HS-5 (cell line): ENCODE measurements around the gene GPATCH2.
"Not testable (repeated sequence)": the region's sequence is repeated elsewhere in the genome, so short reads cannot be mapped to it uniquely, and the experiment has no call there.

Source experiments
- DNase-seq: peaks from one replicate; pipeline ENCODE4 v3.0.0-alpha.2; 2012; ENCODE audit warnings: low read depth

Gene GPATCH2

GRCh38 chr1:217630711-217631591, at the start of gene GPATCH2, which contains the start of gene SPATA17:
Gene GPATCH2, minus strand, starts transcription at chr1:217631090. Its CDS starts 119 bp downstream, at chr1:217630971.
Gene SPATA17, plus strand, starts transcription at chr1:217631344. Its CDS starts 35 bp downstream, at chr1:217631379.
- DNase-seq, result peak; percentile 89

DNA sequence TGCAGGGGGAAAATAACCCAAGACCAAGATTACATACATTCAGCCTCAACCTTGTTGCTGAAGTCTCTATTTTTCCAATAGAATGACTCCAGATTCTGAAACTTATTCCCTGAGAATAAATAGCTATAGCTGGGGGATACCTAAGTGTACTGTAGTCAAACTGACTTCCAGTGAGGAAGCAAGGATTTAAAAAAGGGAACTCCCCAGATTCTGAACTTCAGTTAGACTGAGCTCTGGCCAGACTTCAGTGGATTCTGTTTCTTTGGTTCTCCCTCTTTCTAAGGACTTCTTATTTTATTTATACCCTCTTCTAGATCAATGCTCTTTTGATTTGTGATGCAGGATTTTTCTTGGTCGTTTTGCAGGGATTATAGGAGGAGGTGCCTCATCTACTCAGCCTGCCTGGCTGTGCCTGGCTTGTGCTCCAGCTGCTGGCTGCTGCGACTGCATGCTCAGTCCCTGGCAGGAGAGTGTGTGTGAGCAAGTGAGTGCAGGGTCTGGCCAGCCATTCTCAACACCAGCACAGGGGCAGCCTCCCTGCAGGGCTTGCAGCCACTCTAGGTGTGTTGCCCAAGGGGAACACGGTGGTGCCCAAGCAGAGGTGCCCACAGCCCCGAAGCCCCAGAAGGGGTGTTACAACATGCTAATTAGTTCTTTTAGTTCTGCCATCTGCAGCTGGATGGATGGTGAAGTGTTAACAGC, 43.3 kb upstream of the GPATCH2 start:
- no peak for DNase-seq

DNA sequence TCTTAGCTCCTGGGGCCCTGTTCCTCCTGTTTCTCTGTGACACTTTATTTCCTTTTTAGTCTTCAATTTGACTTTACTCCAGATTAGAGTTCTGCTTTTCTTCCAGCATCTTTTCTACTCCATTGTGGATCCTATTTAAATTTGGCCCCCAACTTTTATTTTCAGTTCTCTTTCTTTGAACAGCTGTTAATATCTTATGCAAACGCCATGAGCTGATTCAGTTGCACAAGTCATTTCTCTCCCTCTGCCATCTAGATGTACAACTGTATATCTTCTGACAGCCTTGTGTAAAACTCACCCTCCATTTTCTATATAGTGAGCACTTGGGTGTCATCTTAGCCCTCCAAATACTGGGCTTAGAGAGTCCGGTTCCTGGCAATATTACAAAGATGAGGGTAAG, 42.5 kb upstream of the GPATCH2 start:
- no peak for DNase-seq

GRCh38 chr1:217668351-217668940, 37.6 kb upstream of the GPATCH2 start:
- DNase-seq, result no peak

DNA sequence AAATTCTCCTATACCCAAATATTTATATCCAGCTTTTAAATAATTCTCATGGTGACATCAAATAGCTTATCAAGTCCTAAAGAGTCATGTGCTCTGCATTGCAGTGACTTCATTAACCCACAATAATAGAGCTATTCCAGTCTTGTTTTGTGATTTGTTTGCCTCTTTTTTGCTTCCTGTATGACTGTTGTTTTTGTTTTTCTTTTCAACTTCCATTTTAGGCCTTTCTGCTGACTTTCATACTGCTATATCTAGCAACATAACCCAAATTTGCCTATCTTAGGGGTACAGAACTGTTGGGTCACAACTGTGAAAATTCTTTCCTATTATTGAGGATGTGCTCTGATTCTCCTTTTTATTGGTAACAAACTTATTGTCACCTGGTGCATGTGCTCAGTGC, 30.5 kb upstream of the GPATCH2 start:
- no peak for DNase-seq

DNA sequence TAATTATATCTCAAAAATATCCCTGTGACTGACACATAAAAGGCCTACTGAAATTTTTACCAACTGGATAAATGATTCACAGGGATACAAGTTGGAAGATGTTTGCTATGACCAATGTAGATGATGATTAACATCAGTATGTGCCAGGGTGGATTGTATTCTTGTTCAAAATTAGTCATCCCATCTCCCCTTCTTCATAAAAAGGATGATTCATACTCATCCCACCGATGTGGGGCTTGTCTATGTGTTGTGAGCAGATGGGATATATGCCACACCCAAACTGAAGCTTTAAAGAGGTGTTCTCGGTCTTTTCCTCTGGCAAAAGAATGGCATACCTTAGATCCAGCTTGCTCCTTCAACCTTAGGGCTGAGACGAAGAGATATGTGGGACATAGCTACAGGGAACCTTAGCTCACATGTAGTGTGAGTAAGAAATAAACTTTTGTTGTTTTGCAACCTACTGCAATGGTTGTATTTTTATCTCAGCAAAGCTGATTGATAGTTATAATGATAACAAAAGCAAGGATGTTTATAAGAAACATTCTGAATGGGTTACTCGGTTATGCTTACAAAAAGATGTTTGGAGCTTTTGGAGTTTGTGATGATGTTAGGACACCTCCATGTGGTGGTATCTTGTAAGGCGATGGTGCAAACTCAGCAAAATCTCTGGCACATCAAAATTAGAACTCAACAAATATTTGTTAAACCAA, 29.6 kb upstream of the GPATCH2 start:
- peak; percentile 91 for DNase-seq

- no peak for DNase-seq
Measured at GRCh38 chr1:217650674-217651073, 19.8 kb upstream of the GPATCH2 start.

DNA sequence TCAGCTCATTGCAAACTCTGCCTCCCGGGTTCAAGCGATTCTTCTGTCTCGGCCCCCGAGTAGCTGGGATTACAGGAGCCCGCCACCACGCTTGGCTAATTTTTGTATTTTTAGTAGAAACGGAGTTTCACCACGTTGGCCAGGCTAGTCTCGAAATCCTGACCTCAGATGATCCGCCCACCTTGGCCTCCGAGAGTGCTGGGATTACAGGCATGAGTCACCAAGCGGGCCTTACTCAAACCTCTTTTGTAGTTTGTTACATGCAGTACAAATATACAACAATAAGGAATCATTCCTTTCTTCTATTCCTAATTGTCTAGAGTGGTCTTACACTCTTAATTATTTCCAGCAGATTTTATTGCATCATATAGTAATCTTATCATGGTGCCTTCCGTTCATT, 16.9 kb upstream of the GPATCH2 start:
- no peak for DNase-seq

- DNase-seq, result no peak
Measured at GRCh38 chr1:217642455-217642854, 11.6 kb upstream of the GPATCH2 start.

GRCh38 chr1:217627431-217627830, 3.5 kb downstream of the GPATCH2 start:
- no peak for DNase-seq

DNA sequence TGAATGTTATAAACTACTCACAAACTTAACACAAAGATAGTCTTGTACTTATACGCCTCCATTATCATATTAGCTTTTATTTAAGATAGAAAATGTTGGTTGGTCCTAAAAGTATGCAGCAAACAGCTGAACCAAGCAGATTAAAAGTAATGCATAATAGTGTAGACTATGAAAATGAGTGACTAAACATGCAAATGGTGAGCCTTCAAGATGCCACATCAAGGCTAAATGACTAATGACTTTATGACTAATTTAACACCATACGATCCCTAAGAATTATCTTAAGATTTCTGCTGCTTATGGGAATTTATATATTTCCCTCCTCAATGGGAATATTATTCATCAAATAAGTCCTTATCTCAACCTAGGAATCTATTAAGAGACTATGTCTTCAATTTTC, 4.6 kb downstream of the GPATCH2 start:
- DNase-seq, result no peak

- DNase-seq, result no peak
Measured at GRCh38 chr1:217622042-217622441, 8.8 kb downstream of the GPATCH2 start.

- DNase-seq, result no peak
Measured at GRCh38 chr1:217620814-217621213, 10.1 kb downstream of the GPATCH2 start.

- DNase-seq, result no peak
Measured at GRCh38 chr1:217617126-217617525, 13.8 kb downstream of the GPATCH2 start.

GRCh38 chr1:217614200-217614712, 16.6 kb downstream of the GPATCH2 start:
- DNase-seq, result no peak

- DNase-seq, result no peak
Measured at GRCh38 chr1:217605390-217605789, 25.5 kb downstream of the GPATCH2 start.

- DNase-seq, result no peak
Measured at GRCh38 chr1:217602380-217602779, 28.5 kb downstream of the GPATCH2 start.

GRCh38 chr1:217599154-217599553, 31.7 kb downstream of the GPATCH2 start:
- no peak for DNase-seq

- DNase-seq, result no peak
Measured at GRCh38 chr1:217590598-217590997, 40.3 kb downstream of the GPATCH2 start.

DNA sequence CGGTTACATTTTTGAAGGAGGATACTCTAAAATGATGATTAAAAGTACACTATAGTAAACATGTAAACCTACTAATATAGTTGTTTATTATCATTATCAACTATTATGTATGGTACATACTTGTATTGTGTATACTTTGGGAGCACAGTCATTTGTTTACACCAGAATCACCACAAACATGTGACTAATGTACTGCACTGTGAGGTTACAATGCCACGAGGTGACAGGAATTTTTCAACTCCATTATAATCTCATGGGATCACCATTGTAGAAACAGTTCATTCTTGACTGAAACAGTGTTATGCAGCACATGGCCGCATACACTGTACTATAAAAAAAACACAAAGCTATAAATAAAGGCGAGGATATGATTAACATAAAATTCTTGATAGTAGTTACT, 44.3 kb downstream of the GPATCH2 start:
- DNase-seq, result no peak

GRCh38 chr1:217585577-217585976, 45.3 kb downstream of the GPATCH2 start:
- no peak for DNase-seq

- DNase-seq, result not testable (repeated sequence)
Measured at GRCh38 chr1:217584286-217584811, 46.5 kb downstream of the GPATCH2 start.
